Measurements from ENCODE around the gene TNS3.

TNS3 gene

GRCh38 chr7:47389923-47390630 lies 191.8 kb downstream of the TNS3 start:
- H3K4me3 ChIP-seq (replicated peaks; ENCODE audit: low read depth, low read length): no peak overlapping the region
- no peak for TF ChIP-seq CTCF (IDR thresholded peaks at IDR 0.05; ENCODE audit: low read depth, low read length, missing control alignments)
- no peak for DNase-seq (ENCODE audit: extremely low read depth, low read depth)

- TF ChIP-seq CTCF (IDR thresholded peaks at IDR 0.05; ENCODE audit: low read depth, low read length, missing control alignments): no peak
- DNase-seq (ENCODE audit: extremely low read depth, low read depth): no peak
- no peak overlapping the region for H3K4me3 ChIP-seq (replicated peaks; ENCODE audit: low read depth, low read length)
Observed at GRCh38 chr7:47389171-47389922, 192.6 kb downstream of the TNS3 start.

GRCh38 chr7:47387506-47387905 lies 194.4 kb downstream of the TNS3 start:
- DNase-seq (ENCODE audit: extremely low read depth, low read depth): no peak
- TF ChIP-seq CTCF (IDR thresholded peaks at IDR 0.05; ENCODE audit: low read depth, low read length, missing control alignments): no peak
- H3K4me3 ChIP-seq (replicated peaks; ENCODE audit: low read depth, low read length): no peak overlapping the region

- no peak for DNase-seq (ENCODE audit: extremely low read depth, low read depth)
- no peak for TF ChIP-seq CTCF (IDR thresholded peaks at IDR 0.05; ENCODE audit: low read depth, low read length, missing control alignments)
- H3K4me3 ChIP-seq (replicated peaks; ENCODE audit: low read depth, low read length): no peak overlapping the region
Observed at GRCh38 chr7:47386273-47386835, 195.6 kb downstream of the TNS3 start.

GRCh38 chr7:47385536-47386125 lies 196.3 kb downstream of the TNS3 start:
- no peak overlapping the region for H3K4me3 ChIP-seq (replicated peaks; ENCODE audit: low read depth, low read length)
- no peak for TF ChIP-seq CTCF (IDR thresholded peaks at IDR 0.05; ENCODE audit: low read depth, low read length, missing control alignments)
- no peak for DNase-seq (ENCODE audit: extremely low read depth, low read depth)

GRCh38 chr7:47384755-47385535 lies 197.0 kb downstream of the TNS3 start:
- no peak overlapping the region for H3K4me3 ChIP-seq (replicated peaks; ENCODE audit: low read depth, low read length)
- no peak for TF ChIP-seq CTCF (IDR thresholded peaks at IDR 0.05; ENCODE audit: low read depth, low read length, missing control alignments)
- no peak for DNase-seq (ENCODE audit: extremely low read depth, low read depth)

Data from HFF-Myc (cell line).